DOHH2 (cell line): ENCODE data around the gene KCNG1.

Source experiments
- EZH2phosphoT487 ChIP-seq: fragments of 200-600 bp; sonication (generic); IDR thresholded peaks from 2 replicates; pipeline ENCODE4 v1.6.1; 2017; ENCODE audit warnings: borderline replicate concordance, mild to moderate bottlenecking, antibody characterized with exemption, low read length, moderate library complexity, mixed read lengths
- TF ChIP-seq, protein P1 (sequence below): fragments of 200-600 bp; sonication (generic); IDR thresholded peaks from one replicate; pipeline ENCODE4 v1.5.1; 2014; ENCODE audit warnings: antibody characterized with exemption, mild to moderate bottlenecking, low read depth, low read length; ENCODE audit not compliant: poor library complexity, severe bottlenecking

DNA sequence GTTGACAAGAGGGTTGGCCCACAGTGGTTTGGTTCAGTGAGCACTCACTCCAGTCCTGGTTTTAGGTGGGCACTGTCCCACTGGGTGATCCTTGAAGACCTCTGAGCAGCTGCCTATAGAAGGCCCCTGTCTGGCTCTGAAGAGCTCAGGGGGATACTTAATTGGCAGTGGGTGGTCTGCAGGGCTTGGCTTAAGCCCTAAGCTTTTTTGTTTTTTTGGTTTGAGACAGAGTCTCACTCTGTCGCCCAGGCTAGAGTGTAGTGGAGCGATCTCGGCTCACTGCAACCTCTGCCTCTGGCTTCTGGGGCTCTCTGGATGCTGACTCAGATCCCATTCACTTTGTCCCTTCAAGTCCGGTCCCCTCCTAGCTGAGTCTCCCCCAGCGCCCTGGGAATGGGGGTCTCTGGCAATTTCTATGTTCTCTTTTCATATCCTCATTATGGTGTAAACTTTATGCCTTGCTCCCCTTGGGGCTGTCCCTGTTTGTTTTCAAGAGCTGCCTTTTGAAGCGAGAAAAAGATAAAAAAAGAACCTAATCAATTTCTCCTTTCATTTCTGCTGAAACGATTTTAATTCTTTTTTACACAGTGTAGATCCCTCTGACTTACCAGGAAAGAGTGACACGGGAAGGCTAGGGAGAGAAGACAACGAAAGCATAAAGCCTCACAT, 12.2 kb upstream of the KCNG1 start:
- TF ChIP-seq, protein P1, sequence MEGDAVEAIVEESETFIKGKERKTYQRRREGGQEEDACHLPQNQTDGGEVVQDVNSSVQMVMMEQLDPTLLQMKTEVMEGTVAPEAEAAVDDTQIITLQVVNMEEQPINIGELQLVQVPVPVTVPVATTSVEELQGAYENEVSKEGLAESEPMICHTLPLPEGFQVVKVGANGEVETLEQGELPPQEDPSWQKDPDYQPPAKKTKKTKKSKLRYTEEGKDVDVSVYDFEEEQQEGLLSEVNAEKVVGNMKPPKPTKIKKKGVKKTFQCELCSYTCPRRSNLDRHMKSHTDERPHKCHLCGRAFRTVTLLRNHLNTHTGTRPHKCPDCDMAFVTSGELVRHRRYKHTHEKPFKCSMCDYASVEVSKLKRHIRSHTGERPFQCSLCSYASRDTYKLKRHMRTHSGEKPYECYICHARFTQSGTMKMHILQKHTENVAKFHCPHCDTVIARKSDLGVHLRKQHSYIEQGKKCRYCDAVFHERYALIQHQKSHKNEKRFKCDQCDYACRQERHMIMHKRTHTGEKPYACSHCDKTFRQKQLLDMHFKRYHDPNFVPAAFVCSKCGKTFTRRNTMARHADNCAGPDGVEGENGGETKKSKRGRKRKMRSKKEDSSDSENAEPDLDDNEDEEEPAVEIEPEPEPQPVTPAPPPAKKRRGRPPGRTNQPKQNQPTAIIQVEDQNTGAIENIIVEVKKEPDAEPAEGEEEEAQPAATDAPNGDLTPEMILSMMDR = no peak
- no peak for TF ChIP-seq EZH2phosphoT487
